GM12878 (cell line): ENCODE data around the gene MRPL53. TPM values are rescaled to one million over a fixed set of nuclear protein-coding genes. Genes with fewer than 3 reads are reported as not detected.

Experiments
- ATAC-seq: fragments of 200-7000 bp; cut with Tn5 transposase; 3 replicates; pipeline ENCODE4 v1.9.1; 2020; ENCODE audit warnings: mild to moderate bottlenecking, moderate library complexity
- BruUV-seq: library from RNA; stranded (reverse); fragments of 400-500 nt; replicated peaks from 2 replicates; lab custom pipeline; 2021; lab: Mats Ljungman, UMichigan
- CTCF ChIA-PET: fragments of 300-600 bp; sonication (Branson Sonifier 250); formaldehyde crosslinking; extraction: SDS; loops from one replicate; lab custom pipeline; 2021; ENCODE audit warnings: inconsistent platforms; lab: Yijun Ruan, JAX
- POLR2A ChIA-PET: fragments of 350-600 bp; formaldehyde crosslinking; extraction: SDS; loops from one replicate; lab custom pipeline; 2021; ENCODE audit warnings: inconsistent platforms; lab: Charles Lee
- RAD21 ChIA-PET: fragments of 300-600 bp; sonication (Branson Sonifier 250); formaldehyde crosslinking; loops from one replicate; lab custom pipeline; 2023; ENCODE audit warnings: antibody characterized with exemption; ENCODE audit not compliant: unreplicated experiment; lab: Charles Lee
- SMC1A ChIA-PET: fragments of 300-600 bp; sonication (Branson Sonifier 250); formaldehyde crosslinking; loops from one replicate; lab custom pipeline; 2023; ENCODE audit not compliant: unreplicated experiment, uncharacterized antibody; lab: Charles Lee
- DNase-seq: peaks from one replicate; pipeline ENCODE4 v3.0.0-alpha.2; 2011; ENCODE audit warnings: low read depth, low spot score
- FAIRE-seq: peaks from 3 replicates; lab custom pipeline; 2011; peaks lifted over from hg19 to GRCh38; lab: Jason Lieb, UNC
- H2AFZ ChIP-seq: 2 replicates; pipeline ENCODE4 v1.6.0; 2011; ENCODE audit warnings: low read depth, low read length, control low read depth; ENCODE audit not compliant: control insufficient read depth
- H3K27ac ChIP-seq: 2 replicates; pipeline ENCODE4 v1.5.1; 2011; ENCODE audit warnings: control low read depth; ENCODE audit not compliant: control insufficient read depth, insufficient read depth
- H3K27me3 ChIP-seq, 2 experiments: replicated peaks in 1 of 2; 2 replicates each; pipeline versions ENCODE4 v1.6.0 to v1.6.1; 2011; ENCODE audit warnings: low read length in 1 of 2; ENCODE audit not compliant: control insufficient read depth in 2 of 2, insufficient read depth in 2 of 2
- H3K36me3 ChIP-seq, 2 experiments: 2 replicates each; pipeline ENCODE4 v1.5.1; 2011; ENCODE audit warnings: low read length in 1 of 2; ENCODE audit not compliant: control insufficient read depth in 2 of 2, insufficient read depth in 2 of 2
- H3K4me1 ChIP-seq: 2 replicates; pipeline ENCODE4 v1.6.1; 2011; ENCODE audit warnings: mild to moderate bottlenecking, low read length, moderate library complexity, mixed read lengths; ENCODE audit not compliant: control insufficient read depth, insufficient read depth
- H3K4me2 ChIP-seq: 2 replicates; pipeline ENCODE4 v1.6.0; 2011; ENCODE audit warnings: control low read depth; ENCODE audit not compliant: control insufficient read depth, insufficient read depth
- H3K4me3 ChIP-seq: fragments of 200-600 bp; sonication (generic); 2 replicates; pipeline ENCODE4 v1.5.1; 2016
- H3K79me2 ChIP-seq: 2 replicates; pipeline ENCODE4 v1.6.0; 2011; ENCODE audit warnings: low read length; ENCODE audit not compliant: control insufficient read depth, insufficient read depth
- H3K9ac ChIP-seq: 2 replicates; pipeline ENCODE4 v1.8.0; 2011; ENCODE audit warnings: low read length, control low read depth, mixed read lengths; ENCODE audit not compliant: control insufficient read depth, insufficient read depth
- H3K9me3 ChIP-seq: replicated peaks from 3 replicates; pipeline ENCODE4 v1.5.1; 2011; ENCODE audit warnings: mild to moderate bottlenecking, low read length; ENCODE audit not compliant: control insufficient read depth, insufficient read depth
- H4K20me1 ChIP-seq: 2 replicates; pipeline ENCODE4 v1.6.0; 2011; ENCODE audit not compliant: control insufficient read depth, insufficient read depth
- ASH2L ChIP-seq: fragments of 300-600, 200-600 bp; sonication (generic); IDR thresholded peaks from 2 replicates; pipeline ENCODE4 v1.6.1; 2017; ENCODE audit warnings: low read depth, mild to moderate bottlenecking, borderline replicate concordance
- ATF2 ChIP-seq: IDR thresholded peaks from 2 replicates; pipeline ENCODE4 v1.6.1; 2012; ENCODE audit warnings: low read length, inconsistent platforms
- ATF7 ChIP-seq: fragments of 450-650 bp; IDR thresholded peaks from 2 replicates; pipeline ENCODE4 v1.6.1; 2016; ENCODE audit warnings: low read depth, mild to moderate bottlenecking
- CHD1 ChIP-seq: IDR thresholded peaks from 2 replicates; pipeline ENCODE4 v1.6.1; 2012; ENCODE audit warnings: low read depth, low read length, improper control_type of control experiment
- E4F1 ChIP-seq: fragments of 450-650 bp; IDR thresholded peaks from 2 replicates; pipeline ENCODE4 v1.6.1; 2018; ENCODE audit warnings: borderline replicate concordance, mild to moderate bottlenecking; ENCODE audit not compliant: partially characterized antibody
- JUND ChIP-seq: IDR thresholded peaks from 2 replicates; pipeline ENCODE4 v1.6.1; 2012; ENCODE audit warnings: low read depth, mild to moderate bottlenecking, low read length, improper control_type of control experiment, moderate library complexity
- RELA ChIP-seq: fragments of 450-650 bp; IDR thresholded peaks from 2 replicates; pipeline ENCODE4 v1.8.0; 2014; ENCODE audit warnings: borderline replicate concordance; ENCODE audit not compliant: partially characterized antibody
- TAF1 ChIP-seq: IDR thresholded peaks from 2 replicates; pipeline ENCODE4 v1.6.1; 2011; ENCODE audit warnings: mild to moderate bottlenecking, low read depth, low read length, borderline replicate concordance
- ZNF384 ChIP-seq: IDR thresholded peaks from 2 replicates; pipeline ENCODE4 v1.6.1; 2012; ENCODE audit warnings: low read depth, mild to moderate bottlenecking, low read length, improper control_type of control experiment, borderline replicate concordance
- ZZZ3 ChIP-seq: IDR thresholded peaks from 2 replicates; pipeline ENCODE4 v1.6.1; 2011; ENCODE audit warnings: low read depth; ENCODE audit not compliant: control insufficient read depth, insufficient read length
- WGBS: methylation state at CpG from one replicate; pipeline ENCODE4 v1.1.6; 2016; ENCODE audit warnings: low lambda C conversion rate; ENCODE audit not compliant: insufficient replicate concordance, insufficient coverage; ENCODE audit errors: missing lambda C conversion rate; 5-methylcytosine and 5-hydroxymethylcytosine counted together
- in situ Hi-C: fragments of 300-500 bp; cut with MboI; formaldehyde crosslinking; loops from 9 replicates; pipeline ENCODE4 v1.14.3; 2018; ENCODE audit warnings: mixed read lengths
- intact Hi-C: fragments of 100-400 bp; cut with micrococcal nuclease; formaldehyde crosslinking; loops from one replicate; pipeline ENCODE4 v1.14.2; 2022; ENCODE audit not compliant: unreplicated experiment
- polyA plus RNA-seq, 11 experiments: library from polyadenylated mRNA; depleted of rRNA in 4 of 11; unstranded in 6 of 11; stranded (reverse) in 5 of 11; fragments of >200 nt; fragmentation: Nextera tagmentation in 4 of 11; fragmentation: Illumina TruSeq in 1 of 11; extraction: Ambion mirVana in 4 of 11; extraction: Trizol in 1 of 11; gene quantifications; 1 replicate in 1 of 11; 2 replicates in 10 of 11; pipeline versions ENCODE4 v1.2.1 to v1.2.3, GENCODE V29; 2011 to 2016; ENCODE audit warnings: inconsistent platforms in 2 of 11, missing spikeins in 2 of 11, low read depth in 1 of 11
- total RNA-seq, 4 experiments: library from RNA; depleted of rRNA in 3 of 4; stranded (reverse); fragments of >200 nt in 3 of 4; fragmentation: Illumina TruSeq in 1 of 4; extraction: Trizol in 1 of 4; gene quantifications; 2 replicates each; pipeline versions ENCODE4 v1.2.1 to v1.2.3, GENCODE V29; 2013 to 2021

MRPL53 gene
- total and polyA plus RNA-seq, 10 of the 15 experiments (the other 5 are each of a cell fraction or from before 2014, with no cell fraction given), result 15.1 to 167 (median 80.9) TPM

GRCh38 chr2:74428675-74429074, 43.8 kb downstream of the MRPL53 start:
- ChIA-PET RAD21 (no interaction called here), CTCF (no interaction called here), SMC1A (no interaction called here), POLR2A (interaction anchor here (0.6 to 1.1 kb wide), 2 partner anchors 11 to 298 kb away, joined by 3 to 4 read pairs; no protein-coding TSS in a partner anchor)
- Histone ChIP-seq H3K27ac (no peak overlapping the region), H3K4me1 (no peaks in the 10 kb centered on the region), H4K20me1 (no peaks in the 10 kb centered on the region), H3K9me3 (no peaks in the 10 kb centered on the region), H3K4me2 (no peak overlapping the region), H3K4me3 (no peak overlapping the region), H3K27me3 (no peaks in the 10 kb centered on the region), H3K79me2 (no peaks in the 10 kb centered on the region), H3K9ac (no peak overlapping the region), H3K36me3 (peaks cover 0 to 8% of the 10 kb centered on the region in 2 experiments; a peak in 1 of 4 replicates), H2AFZ (no peak overlapping the region)
- in situ Hi-C loops (no loop called here), intact Hi-C loops (no loop called here)
- FAIRE-seq (no peak), ATAC-seq (no peak), DNase-seq (no peak)
- WGBS, result 88% methylated on average over 5 of the region's 5 CpGs
- TF ChIP-seq RELA (no peak), ZNF384 (no peak), ZZZ3 (no peak), ATF2 (no peak), JUND (no peak), TAF1 (no peak), ATF7 (no peak), ASH2L (no peak), CHD1 (no peak), E4F1 (no peak)
- BruUV-seq, result no TSS peak
